Naive thymus-derived CD4-positive, alpha-beta T cell (primary cell): ENCODE results near the gene SH2D5. TPM values are rescaled to one million over a fixed set of nuclear protein-coding genes. Genes with fewer than 3 reads are reported as not detected.
"Not testable (repeated sequence)": the region's sequence is repeated elsewhere in the genome, so short reads cannot be mapped to it uniquely, and the experiment has no call there.

Source experiments
- ATAC-seq: fragments of 150-1000 bp; cut with Tn5 transposase; 2 replicates; pipeline ENCODE4 v1.10.0; 2021; ENCODE audit warnings: mild to moderate bottlenecking, moderate library complexity
- CTCF ChIA-PET: fragments of 350-600 bp; sonication (Branson Sonifier 250); formaldehyde crosslinking; loops from one replicate; lab custom pipeline; 2021; ENCODE audit warnings: antibody characterized with exemption; lab: Charles Lee
- POLR2A ChIA-PET: fragments of 350-600 bp; sonication (Branson Sonifier 250); formaldehyde crosslinking; loops from one replicate; lab custom pipeline; 2021; ENCODE audit warnings: antibody characterized with exemption, inconsistent platforms; lab: Charles Lee
- DNase-seq, 9 donors: peaks; one replicate each; pipeline versions ENCODE4 v3.0.0 to v3.0.0-alpha.2; 2020 to 2022; ENCODE audit warnings: mixed read lengths in 1 of 9
- H3K27ac ChIP-seq: one replicate; pipeline ENCODE4 v1.7.0; 2013; ENCODE audit warnings: mild to moderate bottlenecking, low read depth, low read length, moderate library complexity
- H3K27me3 ChIP-seq, 2 donors: one replicate each; pipeline ENCODE4 v1.7.0; 2013; ENCODE audit warnings: low read length in 2 of 2, mild to moderate bottlenecking in 2 of 2, moderate library complexity in 2 of 2; ENCODE audit not compliant: control insufficient read depth in 2 of 2, insufficient read depth in 2 of 2
- H3K36me3 ChIP-seq, 3 experiments: 1 replicate in 2 of 3; 2 replicates in 1 of 3; pipeline ENCODE4 v1.7.0; 2013; ENCODE audit warnings: low read length in 3 of 3, mild to moderate bottlenecking in 3 of 3, moderate library complexity in 1 of 3; ENCODE audit not compliant: insufficient read depth in 3 of 3, control insufficient read depth in 2 of 3
- H3K4me1 ChIP-seq, 2 donors: one replicate each; pipeline ENCODE4 v1.7.0; 2013; ENCODE audit warnings: low read length in 2 of 2, mild to moderate bottlenecking in 2 of 2, moderate library complexity in 1 of 2; ENCODE audit not compliant: control insufficient read depth in 2 of 2, insufficient read depth in 2 of 2
- H3K4me3 ChIP-seq: 2 replicates; pipeline ENCODE4 v1.7.0; 2013; ENCODE audit warnings: mild to moderate bottlenecking, low read length
- H3K9me3 ChIP-seq, 3 experiments: 1 replicate in 2 of 3; 2 replicates in 1 of 3; pipeline ENCODE4 v1.7.0; 2013; ENCODE audit warnings: low read length in 3 of 3; ENCODE audit not compliant: control insufficient read depth in 2 of 3
- H3K27ac Mint-ChIP-seq, 9 donors: one replicate each; pipeline ENCODE4 v1.8.0; 2020 to 2022; ENCODE audit warnings: mixed read lengths in 9 of 9, mild to moderate bottlenecking in 8 of 9, moderate library complexity in 5 of 9, inconsistent platforms in 2 of 9
- H3K27me3 Mint-ChIP-seq, 5 donors: one replicate each; pipeline ENCODE4 v1.8.0; 2021 to 2022; ENCODE audit warnings: mixed read lengths in 5 of 5, mild to moderate bottlenecking in 1 of 5
- H3K36me3 Mint-ChIP-seq, 5 donors: one replicate each; pipeline ENCODE4 v1.8.0; 2020 to 2022; ENCODE audit warnings: mixed read lengths in 5 of 5, mild to moderate bottlenecking in 3 of 5, inconsistent platforms in 1 of 5
- H3K4me1 Mint-ChIP-seq, 7 donors: one replicate each; pipeline ENCODE4 v1.8.0; 2020 to 2022; ENCODE audit warnings: mixed read lengths in 7 of 7, mild to moderate bottlenecking in 3 of 7, inconsistent platforms in 1 of 7
- H3K4me3 Mint-ChIP-seq, 10 donors: one replicate each; pipeline ENCODE4 v1.8.0; 2020 to 2022; ENCODE audit warnings: mild to moderate bottlenecking in 10 of 10, mixed read lengths in 10 of 10, moderate library complexity in 6 of 10, inconsistent platforms in 2 of 10
- H3K9me3 Mint-ChIP-seq, 11 donors: one replicate each; pipeline ENCODE4 v1.8.0; 2020 to 2022; ENCODE audit warnings: mixed read lengths in 11 of 11, mild to moderate bottlenecking in 4 of 11, inconsistent platforms in 1 of 11, moderate library complexity in 1 of 11
- intact Hi-C, 2 donors: fragments of 100-400 bp; cut with micrococcal nuclease; formaldehyde crosslinking; loops; one replicate each; pipeline ENCODE4 v1.15.1; 2023
- polyA plus RNA-seq, 2 donors: library from polyadenylated mRNA; unstranded; fragments of 300-500 nt; fragmentation: Illumina TruSeq; gene quantifications; one replicate each; pipeline ENCODE4 v1.2.3, GENCODE V29; 2021
- total RNA-seq, 6 experiments: library from RNA in 5 of 6; stranded (reverse) in 5 of 6; gene quantifications; 1 replicate in 5 of 6; 2 replicates in 1 of 6; pipeline ENCODE4 v1.2.3 and lab custom pipeline; 2021 to 2026

SH2D5 gene
- total and polyA plus RNA-seq, 7 experiments from 2014 or later, result 0.35 TPM; not detected in 5

DNA sequence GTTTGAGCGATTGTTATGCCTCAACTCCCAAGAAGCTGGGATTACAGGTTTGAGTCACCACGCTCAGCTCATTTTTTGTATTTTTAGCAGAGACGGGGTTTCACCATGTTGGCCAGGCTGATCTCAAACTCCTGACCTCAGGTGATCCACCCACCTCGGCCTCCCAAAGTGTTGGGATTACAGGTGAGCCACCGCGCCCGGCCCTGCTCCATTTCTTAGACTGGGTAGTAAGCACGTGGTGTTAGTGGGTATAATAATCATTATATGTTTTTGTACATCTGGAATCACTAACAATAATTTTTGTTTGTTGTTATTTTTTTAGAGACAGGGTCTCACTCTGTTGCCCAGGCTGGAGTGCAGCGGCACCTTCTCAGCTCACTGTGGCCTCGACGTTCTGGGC is 58.9 kb downstream of the SH2D5 start:
- Mint-ChIP-seq H3K9me3 (peaks cover 0 to 11% (median 3%) of the 10 kb centered on the region in 11 donors), H3K27me3 (peaks cover 0 to 40% (median 5%) of the 10 kb centered on the region in 5 donors)
- H3K4me1 ChIP-seq, CTCF ChIA-PET, H3K9me3 ChIP-seq, H3K4me3 Mint-ChIP-seq, H3K27me3 ChIP-seq, H3K36me3 ChIP-seq, H3K4me1 Mint-ChIP-seq, intact Hi-C loops, ATAC-seq, H3K27ac ChIP-seq, POLR2A ChIA-PET, H3K27ac Mint-ChIP-seq, H3K36me3 Mint-ChIP-seq, H3K4me3 ChIP-seq, DNase-seq: not testable (repeated sequence)

GRCh38 chr1:20672265-20672632 is 60.3 kb downstream of the SH2D5 start:
- Mint-ChIP-seq H3K36me3 (peaks cover 0 to 2% (median 0%) of the 10 kb centered on the region in 5 donors), H3K9me3 (peaks cover 0 to 3% (median 0%) of the 10 kb centered on the region in 11 donors), H3K27ac (peak overlapping the region in 1 of 9 donors; percentile 51), H3K4me3 (no peak overlapping the region), H3K27me3 (peaks cover 0 to 29% (median 5%) of the 10 kb centered on the region in 5 donors), H3K4me1 (no peaks in the 10 kb centered on the region)
- ChIA-PET POLR2A (no interaction called here), CTCF (no interaction called here)
- Histone ChIP-seq H3K27ac (no peak overlapping the region), H3K27me3 (no peaks in the 10 kb centered on the region), H3K4me1 (no peaks in the 10 kb centered on the region), H3K36me3 (no peaks in the 10 kb centered on the region), H3K4me3 (no peak overlapping the region), H3K9me3 (no peaks in the 10 kb centered on the region)
- DNase-seq (no peak), ATAC-seq (no peak)
- intact Hi-C loops, result no loop called here

DNA sequence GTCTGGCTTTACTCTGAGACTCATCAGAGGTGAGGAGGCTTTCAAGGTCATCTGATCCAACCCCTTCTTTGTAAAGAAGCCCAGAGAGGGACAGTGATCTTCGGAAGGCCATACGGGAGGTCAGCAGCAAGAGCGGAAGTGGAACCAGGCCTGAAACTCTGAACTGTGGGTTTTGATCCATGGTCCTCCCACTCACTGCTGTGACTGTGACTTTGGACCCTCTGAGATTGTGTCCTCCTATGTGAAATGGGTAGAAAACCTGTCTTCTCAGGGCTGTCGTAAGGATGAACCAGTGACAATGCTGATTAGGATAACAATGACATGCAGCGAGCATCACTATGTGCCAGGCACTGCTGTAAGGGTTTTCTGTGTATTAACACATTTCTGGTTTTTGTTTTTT is 61.6 kb downstream of the SH2D5 start:
- ChIA-PET CTCF (no interaction called here), POLR2A (no interaction called here)
- Histone ChIP-seq H3K36me3 (no peaks in the 10 kb centered on the region), H3K27ac (no peak overlapping the region), H3K9me3 (no peaks in the 10 kb centered on the region), H3K4me1 (no peaks in the 10 kb centered on the region), H3K27me3 (no peaks in the 10 kb centered on the region), H3K4me3 (no peak overlapping the region)
- ATAC-seq (no peak), DNase-seq (no peak)
- Mint-ChIP-seq H3K27ac (no peak overlapping the region), H3K9me3 (peaks cover 0 to 3% (median 0%) of the 10 kb centered on the region in 11 donors), H3K27me3 (peaks cover 0 to 19% (median 4%) of the 10 kb centered on the region in 5 donors), H3K4me3 (no peak overlapping the region), H3K4me1 (peaks cover 0 to 5% (median 4%) of the 10 kb centered on the region in 7 donors), H3K36me3 (no peaks in the 10 kb centered on the region)
- intact Hi-C loops, result no loop called here

Other genes with a start within 250 kb of the SH2D5 start
- 1 to 10 TPM in 4 of 5 experiments, under 1 TPM in 1; 0.60 to 3.8 (median 2.9) TPM for gene CAMK2N1, start 246.5 kb downstream of the SH2D5 start, total RNA-seq
- gene CAMK2N1, start 246.5 kb downstream of the SH2D5 start, polyA plus RNA-seq, result under 1 TPM; 0.08 to 0.14 TPM
- 10 to 100 TPM; 16.5 to 21.5 (median 20.5) TPM for gene MUL1, start 224.6 kb downstream of the SH2D5 start, total RNA-seq
- 10 to 100 TPM; 24.7 to 40.5 TPM for gene MUL1, start 224.6 kb downstream of the SH2D5 start, polyA plus RNA-seq
- not detected for gene FAM43B, start 180.1 kb downstream of the SH2D5 start, total RNA-seq
- gene FAM43B, start 180.1 kb downstream of the SH2D5 start, polyA plus RNA-seq, result not detected
- 10 to 100 TPM in 1 of 5 experiments, 1 to 10 TPM in 1, not detected in 3; 2.4 to 13.6 TPM for gene CDA, start 143.6 kb downstream of the SH2D5 start, total RNA-seq
- not detected for gene CDA, start 143.6 kb downstream of the SH2D5 start, polyA plus RNA-seq
- gene PINK1, start 99.2 kb downstream of the SH2D5 start, total RNA-seq, result 10 to 100 TPM in 4 of 5 experiments, 1 to 10 TPM in 1; 4.3 to 19.7 (median 13.1) TPM
- gene PINK1, start 99.2 kb downstream of the SH2D5 start, polyA plus RNA-seq, result 10 to 100 TPM; 17.0 to 30.8 TPM
- gene DDOST, start 71.3 kb downstream of the SH2D5 start, total RNA-seq, result 100 to 1,000 TPM in 4 of 5 experiments, 10 to 100 TPM in 1; 96.9 to 173 (median 109) TPM
- 100 to 1,000 TPM; 194 to 223 TPM for gene DDOST, start 71.3 kb downstream of the SH2D5 start, polyA plus RNA-seq
- not detected for gene KIF17, start 14.7 kb downstream of the SH2D5 start, total RNA-seq
- not detected for gene KIF17, start 14.7 kb downstream of the SH2D5 start, polyA plus RNA-seq
- 100 to 1,000 TPM; 236 to 417 (median 288) TPM for gene HP1BP3, start 54.6 kb upstream of the SH2D5 start, total RNA-seq
- gene HP1BP3, start 54.6 kb upstream of the SH2D5 start, polyA plus RNA-seq, result 100 to 1,000 TPM; 234 to 322 TPM